Fibroblast of gingiva (primary cell): ENCODE measurements around the gene GPSM3.
"Not testable (repeated sequence)": the region's sequence is repeated elsewhere in the genome, so short reads cannot be mapped to it uniquely, and the experiment has no call there.

Experiments used
- DNase-seq: peaks from one replicate; pipeline ENCODE4 v3.0.0-alpha.2; 2011; ENCODE audit warnings: low read depth

GPSM3 gene

DNA sequence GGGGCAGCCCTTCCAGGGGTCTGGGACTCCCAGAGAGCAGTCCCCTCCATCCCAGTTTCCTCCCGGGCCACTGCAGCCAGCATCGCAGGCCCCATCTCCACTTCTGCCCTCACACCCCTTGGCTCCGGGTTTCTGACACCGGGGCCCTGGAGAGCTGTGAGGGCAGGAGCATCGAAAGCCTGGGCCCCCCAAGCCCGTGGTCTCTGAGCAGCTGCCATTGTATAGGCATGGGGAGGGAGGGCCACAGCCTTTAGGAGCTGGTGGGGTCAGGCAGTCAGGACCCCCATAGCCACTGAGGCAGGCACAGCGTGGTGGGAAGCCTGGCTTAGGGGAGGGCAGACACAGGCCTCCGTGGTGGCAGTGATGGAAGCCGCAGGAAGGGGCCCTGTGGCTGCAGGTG is 9.7 kb upstream of the GPSM3 start:
- no peak for DNase-seq

DNA sequence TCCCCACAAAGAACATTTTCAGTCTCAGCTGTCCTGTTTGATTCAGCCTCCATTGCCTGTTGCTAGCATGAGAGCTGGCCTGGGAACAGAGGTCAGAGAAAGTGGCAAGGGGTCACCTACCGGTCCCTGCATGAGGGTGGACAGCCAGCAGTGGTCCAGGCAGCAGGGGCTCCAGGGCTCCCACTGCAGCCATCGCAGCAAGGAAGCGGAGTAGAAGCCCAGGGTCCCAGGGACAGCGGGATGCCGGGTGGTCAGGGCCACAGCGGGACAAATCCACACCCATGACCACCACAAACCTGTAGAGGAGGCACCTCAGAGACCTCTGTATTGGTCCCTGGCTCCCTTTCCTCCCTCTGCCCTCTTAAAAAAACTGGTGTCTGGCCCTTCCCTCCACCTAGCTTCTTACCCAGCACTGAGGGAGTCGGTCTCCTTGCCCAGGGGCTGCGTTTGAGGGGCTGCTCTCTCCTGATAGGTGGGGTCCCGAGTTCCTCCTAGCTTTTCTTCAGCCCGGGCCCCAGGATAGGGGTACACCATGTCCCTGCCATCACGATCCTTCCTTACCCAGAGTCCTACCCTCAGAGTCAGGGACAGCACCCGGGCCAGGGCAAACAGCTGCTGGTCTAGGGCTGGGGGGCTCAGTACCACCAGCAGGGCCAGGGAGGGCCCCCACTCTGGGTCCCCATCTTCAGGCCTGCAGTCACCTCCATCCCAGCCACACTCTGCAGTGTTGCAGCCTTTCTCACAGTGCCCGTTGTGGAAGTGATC is 8.4 kb upstream of the GPSM3 start:
- DNase-seq, result no peak

- no peak for DNase-seq
Observed at GRCh38 chr6:32198866-32199265, 6.4 kb upstream of the GPSM3 start.

DNA sequence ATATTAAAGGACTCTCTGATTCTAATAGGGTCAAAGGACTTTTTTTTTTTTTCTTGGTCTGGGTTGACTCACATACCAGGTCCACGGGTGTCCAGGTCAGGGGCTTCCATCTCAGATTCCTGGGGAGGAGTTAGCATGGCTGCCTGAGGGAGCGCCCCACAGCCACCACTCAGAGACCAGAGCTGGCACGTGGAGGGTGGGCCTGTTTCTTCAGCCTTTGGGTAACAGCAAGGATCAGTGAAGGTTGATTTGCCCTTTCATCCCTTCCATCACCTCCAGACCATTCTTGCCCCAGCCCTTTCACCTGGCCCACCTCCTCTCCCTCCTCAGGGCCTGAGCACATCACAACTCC is 5.9 kb upstream of the GPSM3 start:
- no peak for DNase-seq

DNA sequence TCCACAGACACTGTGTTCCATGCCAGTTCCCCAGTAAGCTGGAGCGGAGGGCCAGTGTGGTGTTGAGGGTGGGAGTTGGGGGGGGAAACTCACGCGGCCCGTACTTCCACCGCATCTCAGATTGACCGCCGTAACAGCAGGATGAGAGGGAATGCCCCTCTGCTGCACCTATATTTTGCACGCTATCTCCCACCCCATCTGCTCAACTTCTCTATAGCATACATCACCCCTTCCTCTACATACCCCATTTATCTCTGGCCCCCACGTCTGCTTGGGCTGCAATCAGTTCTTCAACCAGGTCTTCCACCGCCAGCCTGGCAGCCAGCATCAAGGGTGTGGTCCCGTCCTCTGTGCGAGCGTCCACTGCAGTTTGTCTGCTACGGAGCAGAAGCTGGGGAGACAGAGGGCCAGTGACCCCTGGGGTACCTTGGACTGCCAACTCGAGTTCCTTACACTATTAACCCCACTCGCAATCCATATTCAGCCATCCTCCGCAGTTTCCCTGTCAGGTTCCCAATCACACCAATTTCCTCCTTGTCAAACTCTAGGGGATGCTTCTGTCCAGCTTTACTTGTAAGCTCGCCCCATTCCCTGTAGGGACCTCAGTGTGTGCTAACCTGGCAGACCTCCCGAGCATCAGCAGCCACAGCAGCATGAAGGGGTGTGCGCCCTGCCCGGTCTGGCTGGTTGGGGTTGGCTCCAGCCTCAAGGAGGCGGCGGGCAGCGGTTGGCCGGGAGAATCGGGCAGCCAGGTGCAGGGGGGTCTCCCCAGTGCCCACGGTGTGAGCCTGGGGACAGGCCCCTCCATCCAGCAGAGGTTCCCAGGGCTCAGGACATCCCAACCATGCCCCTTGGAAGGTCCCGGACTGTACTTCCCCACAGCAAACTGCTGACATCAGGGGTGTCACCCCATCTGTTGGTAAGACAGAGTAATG is 4.5 kb upstream of the GPSM3 start:
- no peak for DNase-seq

- DNase-seq, result peak; percentile 84
Observed at GRCh38 chr6:32195902-32196681, 3.6 kb upstream of the GPSM3 start.

DNA sequence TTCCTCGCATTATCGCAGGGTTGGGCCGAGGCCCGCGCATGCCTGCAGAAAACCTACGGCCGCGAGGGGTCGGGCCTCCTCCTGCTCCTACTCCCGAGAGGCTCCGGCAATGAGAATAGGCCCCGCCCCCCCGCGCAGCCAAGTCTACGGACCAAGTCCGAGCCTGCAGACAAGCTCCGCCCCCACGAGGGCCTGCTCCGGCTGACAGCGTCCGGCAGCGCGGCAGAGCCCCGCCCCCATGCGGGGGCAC is 3.1 kb upstream of the GPSM3 start:
- DNase-seq, result peak; percentile 100

- peak; percentile 48 for DNase-seq
Observed at GRCh38 chr6:32194825-32195651, 2.6 kb upstream of the GPSM3 start.

DNA sequence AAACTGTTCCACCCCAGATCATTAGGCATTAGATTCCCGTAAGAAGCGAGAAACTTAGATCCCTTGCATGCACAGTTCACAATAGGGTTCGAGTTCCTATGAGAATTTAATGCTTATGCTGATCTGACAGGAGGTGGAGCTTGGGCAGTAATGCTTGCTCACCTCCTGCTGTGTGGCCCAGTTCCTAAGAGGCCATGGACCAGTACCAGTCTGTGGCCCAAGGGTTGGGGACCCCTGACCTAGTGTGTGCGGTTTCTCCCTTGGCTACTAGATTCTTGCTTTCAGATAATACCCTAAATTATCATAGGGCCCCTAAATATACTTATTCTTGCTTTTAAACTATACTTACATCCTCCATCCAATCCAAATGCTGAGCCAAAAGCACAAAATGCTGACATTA is 1.9 kb upstream of the GPSM3 start:
- DNase-seq, result no peak

- not testable (repeated sequence) for DNase-seq
Observed at GRCh38 chr6:32193096-32193495, 653 bp upstream of the GPSM3 start.

- DNase-seq, result no peak
Observed at GRCh38 chr6:32191696-32192607, 491 bp downstream of the GPSM3 start.

GRCh38 chr6:32190911-32191677 is 1.3 kb downstream of the GPSM3 start:
- DNase-seq, result no peak

DNA sequence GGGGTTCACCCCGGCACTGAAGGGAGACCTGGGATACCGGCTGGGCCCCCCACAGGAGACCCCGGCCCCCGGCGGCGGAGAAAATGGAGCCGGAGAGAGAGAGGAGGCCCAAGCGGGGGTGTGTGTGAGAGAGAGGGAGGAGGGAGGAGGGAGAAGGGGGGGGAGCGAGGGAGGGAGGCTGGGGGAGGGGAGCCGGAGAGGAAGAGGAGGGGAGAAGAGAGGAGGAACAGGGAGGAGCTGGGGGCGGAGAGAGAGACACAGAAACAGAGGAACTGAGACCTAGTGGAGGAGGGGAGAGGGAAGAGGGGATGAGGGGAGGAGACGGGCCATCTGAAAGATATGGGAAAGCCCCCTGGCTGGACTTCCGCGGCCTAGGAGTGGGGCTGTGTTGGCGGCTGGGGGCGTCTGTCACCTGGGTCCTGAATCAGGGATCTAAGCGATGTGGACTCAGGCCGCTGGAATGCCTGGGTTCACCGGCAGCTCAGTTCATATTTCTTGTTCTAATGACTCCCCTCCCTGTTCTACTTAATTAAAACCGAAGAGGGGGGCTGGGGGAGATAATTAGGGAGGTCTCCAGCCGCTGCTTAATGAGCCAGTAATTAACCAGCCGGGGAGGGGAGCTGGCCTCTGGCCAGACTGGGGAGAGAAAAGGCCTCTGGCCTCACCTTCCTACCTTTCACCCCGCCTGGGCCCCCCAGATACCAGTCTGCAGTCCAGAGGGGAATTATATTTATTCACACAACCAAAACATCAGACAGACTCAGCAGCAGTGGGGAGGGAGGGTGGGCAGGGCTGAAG is 2.2 kb downstream of the GPSM3 start, which contains the start of gene PBX2:
Gene PBX2, minus strand, starts transcription at position 149 of the 798 bp plus-strand sequence. CDS start 287 bp downstream, outside the sequence.
- DNase-seq, result peak; percentile 94

DNA sequence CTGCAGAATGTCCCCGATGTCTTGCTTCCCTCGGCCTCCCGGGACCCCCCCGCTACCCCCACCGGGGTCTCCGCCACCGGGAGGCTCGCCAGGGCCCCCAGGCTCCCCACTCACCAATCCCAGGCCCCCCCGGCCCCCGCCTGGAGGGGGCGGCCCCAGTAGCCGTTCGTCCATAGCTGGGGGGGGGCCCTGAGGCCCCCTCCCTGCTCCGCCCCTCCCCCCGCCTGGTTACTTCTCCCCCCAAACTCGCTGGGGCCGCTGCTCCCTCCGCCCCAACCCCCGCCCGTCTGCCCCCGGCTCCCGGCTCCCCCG is 2.7 kb downstream of the GPSM3 start:
- DNase-seq, result no peak

- no peak for DNase-seq
Observed at GRCh38 chr6:32189069-32189741, 3.2 kb downstream of the GPSM3 start.

DNA sequence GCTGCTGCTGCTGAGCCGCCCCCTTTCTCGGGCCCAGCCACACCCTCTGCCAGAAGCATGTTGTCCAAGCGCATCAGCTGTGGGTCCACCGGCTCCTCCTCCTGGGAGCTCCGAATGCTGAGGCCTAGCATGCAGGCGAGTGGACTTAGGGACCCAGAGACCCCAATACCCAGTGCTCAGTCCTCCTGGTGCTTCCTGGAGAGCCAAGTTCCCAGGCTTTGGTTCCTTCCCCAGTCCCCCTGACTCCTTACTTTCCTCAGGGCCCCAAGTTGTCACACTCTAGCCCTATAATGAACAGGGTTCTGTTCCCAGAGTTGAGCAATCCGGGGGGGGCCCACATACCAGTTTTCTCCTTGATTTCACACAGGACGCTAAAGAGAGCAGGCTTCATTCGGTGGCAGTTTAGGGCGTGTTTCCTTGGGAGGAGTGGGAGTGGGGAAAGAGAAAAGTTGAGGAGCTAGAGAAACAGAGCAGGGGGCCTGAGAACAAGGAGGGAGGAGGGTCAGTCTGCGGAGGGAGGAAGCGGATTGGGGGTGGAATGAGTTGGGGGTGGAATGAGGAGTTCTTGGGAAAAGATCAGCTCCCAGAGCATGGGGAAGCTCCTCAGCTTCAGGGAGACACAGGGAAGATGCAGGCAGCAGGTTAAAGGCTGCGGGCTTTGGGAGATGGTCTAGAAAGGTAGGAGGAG is 3.9 kb downstream of the GPSM3 start:
- peak; percentile 32 for DNase-seq

GRCh38 chr6:32187725-32188380 is 4.6 kb downstream of the GPSM3 start:
- DNase-seq, result not testable (repeated sequence)
